ENCODE results near the gene PRR30. TPM values are rescaled to one million over a fixed set of nuclear protein-coding genes. Genes with fewer than 3 reads are reported as not detected.

Gene PRR30
- total and polyA plus RNA-seq, 2 donors (not counting 1 experiment from before 2014, with no cell fraction given), result not detected

DNA sequence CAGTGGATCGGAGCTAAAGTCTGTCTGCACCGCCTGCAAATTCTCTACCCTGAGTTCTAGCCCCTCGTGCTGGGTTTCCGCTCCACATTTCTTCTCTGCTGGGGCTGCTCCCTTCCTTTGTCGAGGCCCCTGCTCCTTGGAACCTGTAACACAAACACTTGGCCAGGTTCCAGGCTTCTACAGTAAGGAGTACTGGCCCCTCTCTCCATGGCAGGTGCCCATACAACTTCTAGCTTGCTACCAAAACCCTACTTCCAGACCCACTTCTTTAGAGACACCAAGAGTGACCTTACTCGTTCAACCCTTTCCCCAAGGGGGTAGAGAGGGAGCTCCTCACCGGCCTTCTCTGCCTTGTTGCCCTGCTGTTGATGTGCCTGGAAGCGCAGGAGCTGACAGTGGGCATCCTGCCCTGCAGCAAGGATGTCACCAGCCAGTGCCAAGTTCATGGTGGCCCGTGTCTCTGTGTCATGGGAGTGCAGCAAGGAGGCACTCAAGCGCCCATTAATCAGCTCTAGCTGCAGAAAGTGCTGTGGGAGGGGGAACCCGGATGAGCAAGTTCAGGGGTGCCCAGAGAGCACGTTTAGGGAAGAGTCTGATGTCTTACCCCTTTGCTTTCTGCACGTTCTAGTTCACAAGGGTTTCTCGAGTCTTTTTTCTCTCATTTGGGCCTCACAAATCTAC, 5.9 kb downstream of the PRR30 start:
- H3K9me3 ChIP-seq (ENCODE audit: control insufficient read depth, insufficient read depth, low read depth, low read length), result no peaks in the 10 kb centered on the region
- peaks cover 15% of the 10 kb centered on the region for H3K79me2 ChIP-seq (ENCODE audit: control insufficient read depth, insufficient read depth, low read length)
- H4K20me1 ChIP-seq (ENCODE audit: control insufficient read depth, extremely low read depth, insufficient read depth, low read length), result no peaks in the 10 kb centered on the region
- H3K4me3 ChIP-seq (replicated peaks in 1 of 4; ENCODE audit: control extremely low read depth in 1 of 4, insufficient read depth in 1 of 4, low read depth in 3 of 4, low read length in 4 of 4), result peak overlapping the region; percentile 87 to 98 (median 96)
- no peaks in the 10 kb centered on the region for H3K27me3 ChIP-seq (ENCODE audit: control insufficient read depth, insufficient read depth, low read length)
- peaks cover 18% of the 10 kb centered on the region for H3K36me3 ChIP-seq (ENCODE audit: control insufficient read depth, insufficient read depth, low read length)
- no peak for DNase-seq (ENCODE audit: low read depth in 2 of 2)
- H3K4me2 ChIP-seq (ENCODE audit: extremely low read depth, insufficient read depth, low read length), result peak overlapping the region; percentile 97
- H2AFZ ChIP-seq (ENCODE audit: low read length), result no peak overlapping the region
- H3K27ac ChIP-seq (ENCODE audit: insufficient read depth, low read length), result peak overlapping the region; percentile 82
- TF ChIP-seq, protein P1, sequence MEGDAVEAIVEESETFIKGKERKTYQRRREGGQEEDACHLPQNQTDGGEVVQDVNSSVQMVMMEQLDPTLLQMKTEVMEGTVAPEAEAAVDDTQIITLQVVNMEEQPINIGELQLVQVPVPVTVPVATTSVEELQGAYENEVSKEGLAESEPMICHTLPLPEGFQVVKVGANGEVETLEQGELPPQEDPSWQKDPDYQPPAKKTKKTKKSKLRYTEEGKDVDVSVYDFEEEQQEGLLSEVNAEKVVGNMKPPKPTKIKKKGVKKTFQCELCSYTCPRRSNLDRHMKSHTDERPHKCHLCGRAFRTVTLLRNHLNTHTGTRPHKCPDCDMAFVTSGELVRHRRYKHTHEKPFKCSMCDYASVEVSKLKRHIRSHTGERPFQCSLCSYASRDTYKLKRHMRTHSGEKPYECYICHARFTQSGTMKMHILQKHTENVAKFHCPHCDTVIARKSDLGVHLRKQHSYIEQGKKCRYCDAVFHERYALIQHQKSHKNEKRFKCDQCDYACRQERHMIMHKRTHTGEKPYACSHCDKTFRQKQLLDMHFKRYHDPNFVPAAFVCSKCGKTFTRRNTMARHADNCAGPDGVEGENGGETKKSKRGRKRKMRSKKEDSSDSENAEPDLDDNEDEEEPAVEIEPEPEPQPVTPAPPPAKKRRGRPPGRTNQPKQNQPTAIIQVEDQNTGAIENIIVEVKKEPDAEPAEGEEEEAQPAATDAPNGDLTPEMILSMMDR (conservative IDR thresholded peaks at IDR 0.05 in 1 of 2, IDR thresholded peaks at IDR 0.05 in 1 of 2; ENCODE audit: low read depth in 1 of 2, low read length in 2 of 2), result no peak
- TF ChIP-seq EZH2 (IDR thresholded peaks at IDR 0.05; ENCODE audit: low read length, missing control alignments), result no peak
- peaks cover 4% of the 10 kb centered on the region for H3K4me1 ChIP-seq (ENCODE audit: control insufficient read depth, extremely low read depth, insufficient read depth, low read length)
- H3K9ac ChIP-seq (ENCODE audit: insufficient read depth, low read length), result peak overlapping the region; percentile 90

DNA sequence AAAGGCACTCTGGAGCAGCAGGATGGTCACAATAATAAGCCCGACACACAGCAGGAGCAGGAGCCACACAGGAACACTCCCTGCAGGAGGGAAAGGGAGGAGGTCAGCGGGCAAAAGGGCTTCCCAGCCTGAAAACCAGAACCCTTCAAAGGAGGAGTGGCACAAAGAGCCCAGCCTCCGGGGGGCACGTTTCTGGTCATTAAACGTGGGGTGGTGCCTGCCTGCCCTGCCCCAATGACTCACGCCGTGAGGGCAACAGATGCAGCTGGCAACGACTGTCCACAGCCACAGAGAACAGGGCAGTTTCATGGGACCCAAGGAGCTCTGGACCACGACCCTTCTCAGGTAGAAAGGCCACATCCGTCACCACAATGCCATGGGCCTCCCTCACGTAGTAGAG, 7.8 kb downstream of the PRR30 start:
- peaks cover 18% of the 10 kb centered on the region for H3K36me3 ChIP-seq (ENCODE audit: control insufficient read depth, insufficient read depth, low read length)
- no peak overlapping the region for H3K4me3 ChIP-seq (replicated peaks in 1 of 4; ENCODE audit: control extremely low read depth in 1 of 4, insufficient read depth in 1 of 4, low read depth in 3 of 4, low read length in 4 of 4)
- H3K27ac ChIP-seq (ENCODE audit: insufficient read depth, low read length), result no peak overlapping the region
- no peak for DNase-seq (ENCODE audit: low read depth in 2 of 2)
- no peak for TF ChIP-seq EZH2 (IDR thresholded peaks at IDR 0.05; ENCODE audit: low read length, missing control alignments)
- TF ChIP-seq, protein P1 (conservative IDR thresholded peaks at IDR 0.05 in 1 of 2, IDR thresholded peaks at IDR 0.05 in 1 of 2; ENCODE audit: low read depth in 1 of 2, low read length in 2 of 2), result no peak
- H2AFZ ChIP-seq (ENCODE audit: low read length), result no peak overlapping the region
- H4K20me1 ChIP-seq (ENCODE audit: control insufficient read depth, extremely low read depth, insufficient read depth, low read length), result no peaks in the 10 kb centered on the region
- H3K79me2 ChIP-seq (ENCODE audit: control insufficient read depth, insufficient read depth, low read length), result peaks cover 15% of the 10 kb centered on the region
- no peak overlapping the region for H3K4me2 ChIP-seq (ENCODE audit: extremely low read depth, insufficient read depth, low read length)
- H3K9ac ChIP-seq (ENCODE audit: insufficient read depth, low read length), result no peak overlapping the region
- H3K9me3 ChIP-seq (ENCODE audit: control insufficient read depth, insufficient read depth, low read depth, low read length), result no peaks in the 10 kb centered on the region
- no peaks in the 10 kb centered on the region for H3K27me3 ChIP-seq (ENCODE audit: control insufficient read depth, insufficient read depth, low read length)
- H3K4me1 ChIP-seq (ENCODE audit: control insufficient read depth, extremely low read depth, insufficient read depth, low read length), result peaks cover 4% of the 10 kb centered on the region

GRCh38 chr2:27130396-27130795, 8.8 kb downstream of the PRR30 start:
- TF ChIP-seq, protein P1 (conservative IDR thresholded peaks at IDR 0.05 in 1 of 2, IDR thresholded peaks at IDR 0.05 in 1 of 2; ENCODE audit: low read depth in 1 of 2, low read length in 2 of 2), result no peak
- no peak for TF ChIP-seq EZH2 (IDR thresholded peaks at IDR 0.05; ENCODE audit: low read length, missing control alignments)
- no peaks in the 10 kb centered on the region for H3K9me3 ChIP-seq (ENCODE audit: control insufficient read depth, insufficient read depth, low read depth, low read length)
- H3K27ac ChIP-seq (ENCODE audit: insufficient read depth, low read length), result no peak overlapping the region
- no peak overlapping the region for H2AFZ ChIP-seq (ENCODE audit: low read length)
- no peak overlapping the region for H3K4me3 ChIP-seq (replicated peaks in 1 of 4; ENCODE audit: control extremely low read depth in 1 of 4, insufficient read depth in 1 of 4, low read depth in 3 of 4, low read length in 4 of 4)
- H3K4me1 ChIP-seq (ENCODE audit: control insufficient read depth, extremely low read depth, insufficient read depth, low read length), result peaks cover 4% of the 10 kb centered on the region
- no peak overlapping the region for H3K4me2 ChIP-seq (ENCODE audit: extremely low read depth, insufficient read depth, low read length)
- H4K20me1 ChIP-seq (ENCODE audit: control insufficient read depth, extremely low read depth, insufficient read depth, low read length), result no peaks in the 10 kb centered on the region
- no peaks in the 10 kb centered on the region for H3K27me3 ChIP-seq (ENCODE audit: control insufficient read depth, insufficient read depth, low read length)
- H3K36me3 ChIP-seq (ENCODE audit: control insufficient read depth, insufficient read depth, low read length), result peaks cover 18% of the 10 kb centered on the region
- H3K79me2 ChIP-seq (ENCODE audit: control insufficient read depth, insufficient read depth, low read length), result peaks cover 15% of the 10 kb centered on the region
- DNase-seq (ENCODE audit: low read depth in 2 of 2), result no peak
- no peak overlapping the region for H3K9ac ChIP-seq (ENCODE audit: insufficient read depth, low read length)
